Keratinocyte (primary cell): ENCODE data around the gene ZBTB20.

Experiments
- CTCF ChIP-seq, 3 experiments: IDR thresholded peaks in 1 of 3; conservative IDR thresholded peaks in 1 of 3; optimal IDR thresholded peaks in 1 of 3; 2 replicates in 2 of 3; 3 replicates in 1 of 3; pipeline versions ENCODE3 to v1.5.1; 2011; ENCODE audit warnings: low read length in 3 of 3, mild to moderate bottlenecking in 3 of 3, moderate library complexity in 2 of 3, control low read depth in 1 of 3, inconsistent platforms in 1 of 3; ENCODE audit not compliant: insufficient read depth in 2 of 3; ENCODE audit errors: extremely low read depth in 1 of 3
- EZH2 ChIP-seq: IDR thresholded peaks from one replicate; pipeline ENCODE4 v1.6.1; 2012; ENCODE audit warnings: inconsistent platforms, mild to moderate bottlenecking, low read length, moderate library complexity

DNA sequence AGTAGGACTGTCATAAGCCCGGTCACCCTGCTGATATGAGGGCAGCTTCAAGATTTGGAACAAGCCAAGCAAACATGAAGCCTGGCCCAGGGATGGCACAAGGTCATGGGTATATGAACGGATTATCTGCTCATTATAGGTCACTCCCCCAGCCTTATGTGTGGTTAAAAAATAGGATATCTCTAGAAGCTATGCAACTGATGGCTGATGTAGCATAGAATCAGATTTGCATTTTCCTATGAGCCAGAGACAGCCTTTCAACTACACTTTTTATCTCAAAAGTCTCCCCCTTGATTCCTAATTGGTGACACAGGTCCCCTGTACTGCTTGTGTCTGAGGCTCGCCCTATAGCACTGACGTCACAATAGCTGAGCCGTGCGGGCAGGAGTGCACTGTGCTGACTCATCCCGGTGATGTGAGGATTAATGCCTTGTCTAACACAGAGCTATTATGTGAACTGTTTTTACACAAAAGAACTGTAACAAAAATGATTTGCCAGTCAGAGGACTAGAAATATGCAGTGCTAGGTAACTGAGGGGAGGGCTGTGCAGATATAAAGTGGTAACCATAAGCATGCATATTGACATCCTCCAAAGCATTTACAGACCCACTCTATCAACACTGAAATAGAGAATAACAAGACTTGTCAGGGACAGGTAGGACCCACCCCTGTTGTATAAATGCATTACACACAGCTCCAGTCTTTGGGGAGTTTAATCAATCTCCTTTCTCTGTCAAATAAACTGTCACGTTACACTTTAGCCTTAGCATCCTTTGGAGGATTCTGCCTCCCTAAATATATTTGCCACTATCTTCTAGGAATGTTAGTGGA lies 648.3 kb downstream of the ZBTB20 start:
- TF ChIP-seq CTCF (optimal IDR thresholded peaks at IDR 0.05 in 1 of 3, IDR thresholded peaks at IDR 0.05 in 1 of 3, conservative IDR thresholded peaks at IDR 0.05 in 1 of 3; ENCODE audit: extremely low read depth in 1 of 3, insufficient read depth in 2 of 3, low read length in 3 of 3) (no peak), EZH2 (no peak)
